ENCODE results near the gene RPL35A. TPM values are rescaled to one million over a fixed set of nuclear protein-coding genes. Genes with fewer than 3 reads are reported as not detected.
A peak's percentile ranks its signal among the peaks of the same experiment; 100 is the strongest.

Gene RPL35A
- total and polyA plus RNA-seq, 9 of the 15 experiments (the other 6 are each of a cell fraction or from before 2014, with no cell fraction given): 1,475 to 2,942 (median 2,367) TPM

DNA sequence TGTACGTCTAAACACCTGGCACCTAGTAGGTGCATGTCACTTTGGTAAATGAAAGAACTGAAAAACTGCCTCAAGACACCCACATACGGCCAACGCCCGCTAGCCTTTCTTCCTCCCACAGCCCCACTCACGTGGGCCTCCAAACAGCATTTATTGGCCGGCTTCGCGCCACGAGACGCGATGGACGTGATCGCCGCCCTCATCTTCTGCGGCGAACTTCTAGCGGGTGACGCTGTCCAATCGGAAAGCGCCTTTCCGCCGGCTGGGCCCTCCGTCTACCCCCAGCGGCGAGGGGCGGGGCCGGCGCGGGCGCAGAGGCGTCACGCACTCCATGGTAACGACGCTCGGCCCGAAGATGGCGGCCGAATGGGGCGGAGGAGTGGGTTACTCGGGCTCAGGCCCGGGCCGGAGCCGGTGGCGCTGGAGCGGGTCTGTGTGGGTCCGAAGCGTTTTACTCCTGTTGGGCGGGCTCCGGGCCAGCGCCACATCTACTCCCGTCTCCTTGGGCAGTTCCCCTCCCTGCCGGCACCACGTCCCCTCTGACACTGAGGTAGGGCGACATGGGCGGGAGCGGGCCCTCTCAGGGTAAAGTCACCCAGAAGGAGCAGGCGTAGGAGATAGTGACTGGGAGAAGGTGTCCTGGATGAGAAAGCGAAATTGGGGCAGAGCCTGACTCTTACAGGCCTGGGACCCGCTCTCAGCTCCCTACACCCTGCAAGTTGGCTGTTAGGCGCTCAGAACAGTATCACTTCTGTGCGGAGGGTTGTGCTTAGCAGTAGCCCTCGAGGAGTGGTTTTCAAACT lies 10.1 kb downstream of the RPL35A start, which contains the start of gene LMLN (continued):
- TF ChIP-seq, protein P1, sequence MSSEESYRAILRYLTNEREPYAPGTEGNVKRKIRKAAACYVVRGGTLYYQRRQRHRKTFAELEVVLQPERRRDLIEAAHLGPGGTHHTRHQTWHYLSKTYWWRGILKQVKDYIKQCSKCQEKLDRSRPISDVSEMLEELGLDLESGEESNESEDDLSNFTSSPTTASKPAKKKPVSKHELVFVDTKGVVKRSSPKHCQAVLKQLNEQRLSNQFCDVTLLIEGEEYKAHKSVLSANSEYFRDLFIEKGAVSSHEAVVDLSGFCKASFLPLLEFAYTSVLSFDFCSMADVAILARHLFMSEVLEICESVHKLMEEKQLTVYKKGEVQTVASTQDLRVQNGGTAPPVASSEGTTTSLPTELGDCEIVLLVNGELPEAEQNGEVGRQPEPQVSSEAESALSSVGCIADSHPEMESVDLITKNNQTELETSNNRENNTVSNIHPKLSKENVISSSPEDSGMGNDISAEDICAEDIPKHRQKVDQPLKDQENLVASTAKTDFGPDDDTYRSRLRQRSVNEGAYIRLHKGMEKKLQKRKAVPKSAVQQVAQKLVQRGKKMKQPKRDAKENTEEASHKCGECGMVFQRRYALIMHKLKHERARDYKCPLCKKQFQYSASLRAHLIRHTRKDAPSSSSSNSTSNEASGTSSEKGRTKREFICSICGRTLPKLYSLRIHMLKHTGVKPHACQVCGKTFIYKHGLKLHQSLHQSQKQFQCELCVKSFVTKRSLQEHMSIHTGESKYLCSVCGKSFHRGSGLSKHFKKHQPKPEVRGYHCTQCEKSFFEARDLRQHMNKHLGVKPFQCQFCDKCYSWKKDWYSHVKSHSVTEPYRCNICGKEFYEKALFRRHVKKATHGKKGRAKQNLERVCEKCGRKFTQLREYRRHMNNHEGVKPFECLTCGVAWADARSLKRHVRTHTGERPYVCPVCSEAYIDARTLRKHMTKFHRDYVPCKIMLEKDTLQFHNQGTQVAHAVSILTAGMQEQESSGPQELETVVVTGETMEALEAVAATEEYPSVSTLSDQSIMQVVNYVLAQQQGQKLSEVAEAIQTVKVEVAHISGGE (CRISPR knock-in tag; IDR thresholded peaks at IDR 0.05): no peak; a peak in 1 of 6 replicates
- no peak for TF ChIP-seq SP2 (IDR thresholded peaks at IDR 0.05; ENCODE audit: extremely low read depth, low read depth, low read length, poor library complexity, severe bottlenecking)
- no peak; the same call in 1 of the 2 replicates for TF ChIP-seq ATF1 (CRISPR knock-in tag; IDR thresholded peaks at IDR 0.05)
- TF ChIP-seq ATF1 (tag; IDR thresholded peaks at IDR 0.05): peak; percentile 97
- TF ChIP-seq ZFX (CRISPR knock-in tag; IDR thresholded peaks at IDR 0.05): peak; percentile 92
- TF ChIP-seq RUNX1 (IDR thresholded peaks at IDR 0.05; ENCODE audit: low read depth): no peak
- TF ChIP-seq, protein P2, sequence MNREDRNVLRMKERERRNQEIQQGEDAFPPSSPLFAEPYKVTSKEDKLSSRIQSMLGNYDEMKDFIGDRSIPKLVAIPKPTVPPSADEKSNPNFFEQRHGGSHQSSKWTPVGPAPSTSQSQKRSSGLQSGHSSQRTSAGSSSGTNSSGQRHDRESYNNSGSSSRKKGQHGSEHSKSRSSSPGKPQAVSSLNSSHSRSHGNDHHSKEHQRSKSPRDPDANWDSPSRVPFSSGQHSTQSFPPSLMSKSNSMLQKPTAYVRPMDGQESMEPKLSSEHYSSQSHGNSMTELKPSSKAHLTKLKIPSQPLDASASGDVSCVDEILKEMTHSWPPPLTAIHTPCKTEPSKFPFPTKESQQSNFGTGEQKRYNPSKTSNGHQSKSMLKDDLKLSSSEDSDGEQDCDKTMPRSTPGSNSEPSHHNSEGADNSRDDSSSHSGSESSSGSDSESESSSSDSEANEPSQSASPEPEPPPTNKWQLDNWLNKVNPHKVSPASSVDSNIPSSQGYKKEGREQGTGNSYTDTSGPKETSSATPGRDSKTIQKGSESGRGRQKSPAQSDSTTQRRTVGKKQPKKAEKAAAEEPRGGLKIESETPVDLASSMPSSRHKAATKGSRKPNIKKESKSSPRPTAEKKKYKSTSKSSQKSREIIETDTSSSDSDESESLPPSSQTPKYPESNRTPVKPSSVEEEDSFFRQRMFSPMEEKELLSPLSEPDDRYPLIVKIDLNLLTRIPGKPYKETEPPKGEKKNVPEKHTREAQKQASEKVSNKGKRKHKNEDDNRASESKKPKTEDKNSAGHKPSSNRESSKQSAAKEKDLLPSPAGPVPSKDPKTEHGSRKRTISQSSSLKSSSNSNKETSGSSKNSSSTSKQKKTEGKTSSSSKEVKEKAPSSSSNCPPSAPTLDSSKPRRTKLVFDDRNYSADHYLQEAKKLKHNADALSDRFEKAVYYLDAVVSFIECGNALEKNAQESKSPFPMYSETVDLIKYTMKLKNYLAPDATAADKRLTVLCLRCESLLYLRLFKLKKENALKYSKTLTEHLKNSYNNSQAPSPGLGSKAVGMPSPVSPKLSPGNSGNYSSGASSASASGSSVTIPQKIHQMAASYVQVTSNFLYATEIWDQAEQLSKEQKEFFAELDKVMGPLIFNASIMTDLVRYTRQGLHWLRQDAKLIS (CRISPR knock-in tag; IDR thresholded peaks at IDR 0.05): peak; percentile 46; the same call in 1 of the 2 replicates
- TF ChIP-seq, protein P3, sequence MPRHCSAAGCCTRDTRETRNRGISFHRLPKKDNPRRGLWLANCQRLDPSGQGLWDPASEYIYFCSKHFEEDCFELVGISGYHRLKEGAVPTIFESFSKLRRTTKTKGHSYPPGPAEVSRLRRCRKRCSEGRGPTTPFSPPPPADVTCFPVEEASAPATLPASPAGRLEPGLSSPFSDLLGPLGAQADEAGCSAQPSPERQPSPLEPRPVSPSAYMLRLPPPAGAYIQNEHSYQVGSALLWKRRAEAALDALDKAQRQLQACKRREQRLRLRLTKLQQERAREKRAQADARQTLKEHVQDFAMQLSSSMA (CRISPR knock-in tag; IDR thresholded peaks at IDR 0.05): no peak
- TF ChIP-seq ZNF384 (IDR thresholded peaks at IDR 0.05; ENCODE audit: low read depth, low read length): no peak
- no peak for TF ChIP-seq BACH1 (tag; IDR thresholded peaks at IDR 0.05)
- TF ChIP-seq SRSF1 (IDR thresholded peaks at IDR 0.05; ENCODE audit: low read depth, low read length): peak; percentile 54; the same call in 1 of the 2 replicates
- TF ChIP-seq, protein P4, sequence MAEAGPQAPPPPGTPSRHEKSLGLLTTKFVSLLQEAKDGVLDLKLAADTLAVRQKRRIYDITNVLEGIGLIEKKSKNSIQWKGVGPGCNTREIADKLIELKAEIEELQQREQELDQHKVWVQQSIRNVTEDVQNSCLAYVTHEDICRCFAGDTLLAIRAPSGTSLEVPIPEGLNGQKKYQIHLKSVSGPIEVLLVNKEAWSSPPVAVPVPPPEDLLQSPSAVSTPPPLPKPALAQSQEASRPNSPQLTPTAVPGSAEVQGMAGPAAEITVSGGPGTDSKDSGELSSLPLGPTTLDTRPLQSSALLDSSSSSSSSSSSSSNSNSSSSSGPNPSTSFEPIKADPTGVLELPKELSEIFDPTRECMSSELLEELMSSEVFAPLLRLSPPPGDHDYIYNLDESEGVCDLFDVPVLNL (CRISPR knock-in tag; IDR thresholded peaks at IDR 0.05; ENCODE audit: low read depth): peak; percentile 41; the same call in 1 of the 2 replicates
- no peak for TF ChIP-seq NCOA2 (IDR thresholded peaks at IDR 0.05; ENCODE audit: partially characterized antibody in 2 of 2)
- TF ChIP-seq GATA2 (CRISPR knock-in tag; IDR thresholded peaks at IDR 0.05): no peak
- TF ChIP-seq, protein P5, sequence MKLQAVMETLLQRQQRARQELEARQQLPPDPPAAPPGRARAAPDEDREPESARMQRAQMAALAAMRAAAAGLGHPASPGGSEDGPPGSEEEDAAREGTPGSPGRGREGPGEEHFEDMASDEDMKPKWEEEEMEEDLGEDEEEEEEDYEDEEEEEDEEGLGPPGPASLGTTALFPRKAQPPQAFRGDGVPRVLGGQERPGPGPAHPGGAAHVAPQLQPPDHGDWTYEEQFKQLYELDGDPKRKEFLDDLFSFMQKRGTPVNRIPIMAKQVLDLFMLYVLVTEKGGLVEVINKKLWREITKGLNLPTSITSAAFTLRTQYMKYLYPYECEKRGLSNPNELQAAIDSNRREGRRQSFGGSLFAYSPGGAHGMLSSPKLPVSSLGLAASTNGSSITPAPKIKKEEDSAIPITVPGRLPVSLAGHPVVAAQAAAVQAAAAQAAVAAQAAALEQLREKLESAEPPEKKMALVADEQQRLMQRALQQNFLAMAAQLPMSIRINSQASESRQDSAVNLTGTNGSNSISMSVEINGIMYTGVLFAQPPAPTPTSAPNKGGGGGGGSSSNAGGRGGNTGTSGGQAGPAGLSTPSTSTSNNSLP (IDR thresholded peaks at IDR 0.05; ENCODE audit: borderline replicate concordance, low read depth, low read length): peak; percentile 23; the same call in 1 of the 2 replicates

Measured in K562 (cell line).